ENCODE measurements around the gene NPAS2.

The NPAS2 gene

GRCh38 chr2:100821911-100822265, 1.9 kb downstream of the NPAS2 start:
- no peaks in the 10 kb centered on the region for H3K27me3 ChIP-seq (ENCODE audit: insufficient read depth, low read length, poor library complexity, severe bottlenecking)
- H3K4me2 ChIP-seq (ENCODE audit: low read depth, low read length, poor library complexity, severe bottlenecking), result no peak overlapping the region
- H2AFZ ChIP-seq (ENCODE audit: low read length), result no peak overlapping the region
- no peak overlapping the region for H3K9ac ChIP-seq (ENCODE audit: low read depth, low read length, poor library complexity, severe bottlenecking)
- no peaks in the 10 kb centered on the region for H3F3A ChIP-seq (ENCODE audit: low read depth)
- no peak overlapping the region for H3K4me3 ChIP-seq (ENCODE audit: low read length, poor library complexity, severe bottlenecking)
- no peaks in the 10 kb centered on the region for H3K9me3 ChIP-seq (ENCODE audit: insufficient read depth, low read depth, low read length)
- H3K36me3 ChIP-seq (ENCODE audit: insufficient read depth, low read length), result no peaks in the 10 kb centered on the region
- H4K20me1 ChIP-seq (ENCODE audit: insufficient read depth, low read length, poor library complexity, severe bottlenecking), result no peaks in the 10 kb centered on the region
- H3K79me2 ChIP-seq (ENCODE audit: insufficient read depth, low read length), result no peaks in the 10 kb centered on the region
- no peak for TF ChIP-seq EZH2phosphoT487 (IDR thresholded peaks at IDR 0.05; ENCODE audit: borderline replicate concordance)
- no peak for TF ChIP-seq CTCF (conservative IDR thresholded peaks at IDR 0.05; ENCODE audit: low read length)
- H3K4me1 ChIP-seq (ENCODE audit: insufficient read depth, low read length, poor library complexity, severe bottlenecking), result no peaks in the 10 kb centered on the region
- H3K9me2 ChIP-seq (replicated peaks; ENCODE audit: low read depth, low read length), result no peaks in the 10 kb centered on the region

- no peak overlapping the region for H3K4me2 ChIP-seq (ENCODE audit: low read depth, low read length, poor library complexity, severe bottlenecking)
- no peaks in the 10 kb centered on the region for H3K79me2 ChIP-seq (ENCODE audit: insufficient read depth, low read length)
- TF ChIP-seq CTCF (conservative IDR thresholded peaks at IDR 0.05; ENCODE audit: low read length) (no peak), EZH2phosphoT487 (IDR thresholded peaks at IDR 0.05; ENCODE audit: borderline replicate concordance) (no peak)
- no peaks in the 10 kb centered on the region for H3K27me3 ChIP-seq (ENCODE audit: insufficient read depth, low read length, poor library complexity, severe bottlenecking)
- no peak overlapping the region for H3K9ac ChIP-seq (ENCODE audit: low read depth, low read length, poor library complexity, severe bottlenecking)
- H3K9me2 ChIP-seq (replicated peaks; ENCODE audit: low read depth, low read length), result no peaks in the 10 kb centered on the region
- no peaks in the 10 kb centered on the region for H3K9me3 ChIP-seq (ENCODE audit: insufficient read depth, low read depth, low read length)
- H3K4me3 ChIP-seq (ENCODE audit: low read length, poor library complexity, severe bottlenecking), result no peak overlapping the region
- H3K4me1 ChIP-seq (ENCODE audit: insufficient read depth, low read length, poor library complexity, severe bottlenecking), result no peaks in the 10 kb centered on the region
- no peaks in the 10 kb centered on the region for H4K20me1 ChIP-seq (ENCODE audit: insufficient read depth, low read length, poor library complexity, severe bottlenecking)
- no peaks in the 10 kb centered on the region for H3F3A ChIP-seq (ENCODE audit: low read depth)
- H2AFZ ChIP-seq (ENCODE audit: low read length), result no peak overlapping the region
- no peaks in the 10 kb centered on the region for H3K36me3 ChIP-seq (ENCODE audit: insufficient read depth, low read length)
These were observed 2.8 kb downstream of the NPAS2 start for GRCh38 chr2:100822587-100823248.

- Histone ChIP-seq H3K79me2 (ENCODE audit: insufficient read depth, low read length) (no peaks in the 10 kb centered on the region), H3F3A (ENCODE audit: low read depth) (no peaks in the 10 kb centered on the region), H3K36me3 (ENCODE audit: insufficient read depth, low read length) (no peaks in the 10 kb centered on the region), H3K4me3 (ENCODE audit: low read length, poor library complexity, severe bottlenecking) (no peak overlapping the region), H2AFZ (ENCODE audit: low read length) (no peak overlapping the region), H3K9me3 (ENCODE audit: insufficient read depth, low read depth, low read length) (no peaks in the 10 kb centered on the region), H3K4me2 (ENCODE audit: low read depth, low read length, poor library complexity, severe bottlenecking) (no peak overlapping the region), H3K9me2 (replicated peaks; ENCODE audit: low read depth, low read length) (no peaks in the 10 kb centered on the region), H3K4me1 (ENCODE audit: insufficient read depth, low read length, poor library complexity, severe bottlenecking) (no peaks in the 10 kb centered on the region), H3K9ac (ENCODE audit: low read depth, low read length, poor library complexity, severe bottlenecking) (no peak overlapping the region), H3K27me3 (ENCODE audit: insufficient read depth, low read length, poor library complexity, severe bottlenecking) (no peaks in the 10 kb centered on the region), H4K20me1 (ENCODE audit: insufficient read depth, low read length, poor library complexity, severe bottlenecking) (no peaks in the 10 kb centered on the region)
- TF ChIP-seq EZH2phosphoT487 (IDR thresholded peaks at IDR 0.05; ENCODE audit: borderline replicate concordance) (no peak), CTCF (conservative IDR thresholded peaks at IDR 0.05; ENCODE audit: low read length) (no peak)
These were observed 3.9 kb downstream of the NPAS2 start for GRCh38 chr2:100823665-100824438.

Data from Loucy (cell line).